ENCODE measurements around the gene CACYBP.
"Not testable (repeated sequence)": the region's sequence is repeated elsewhere in the genome, so short reads cannot be mapped to it uniquely, and the experiment has no call there.

Gene CACYBP

DNA sequence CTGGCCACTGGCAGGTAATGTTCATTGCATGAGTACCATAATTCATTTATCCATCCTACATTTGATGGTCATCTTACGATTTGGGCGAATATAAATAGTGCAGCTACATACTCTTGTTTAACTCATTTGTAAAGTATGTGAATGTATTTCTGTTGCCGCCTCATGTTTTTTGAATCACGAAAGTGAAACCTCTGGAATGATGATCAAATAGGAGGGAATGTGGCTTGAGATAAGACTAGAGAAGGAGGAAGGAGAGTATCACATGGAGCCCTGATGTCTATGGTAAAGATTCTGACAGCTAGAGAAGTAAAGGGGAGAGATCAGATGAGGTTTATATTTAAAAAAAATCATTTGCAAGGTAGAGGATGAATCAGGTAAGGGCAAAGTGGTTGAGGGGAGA, 15.5 kb downstream of the CACYBP start:
- DNase-seq, result peak; percentile 87

DNA sequence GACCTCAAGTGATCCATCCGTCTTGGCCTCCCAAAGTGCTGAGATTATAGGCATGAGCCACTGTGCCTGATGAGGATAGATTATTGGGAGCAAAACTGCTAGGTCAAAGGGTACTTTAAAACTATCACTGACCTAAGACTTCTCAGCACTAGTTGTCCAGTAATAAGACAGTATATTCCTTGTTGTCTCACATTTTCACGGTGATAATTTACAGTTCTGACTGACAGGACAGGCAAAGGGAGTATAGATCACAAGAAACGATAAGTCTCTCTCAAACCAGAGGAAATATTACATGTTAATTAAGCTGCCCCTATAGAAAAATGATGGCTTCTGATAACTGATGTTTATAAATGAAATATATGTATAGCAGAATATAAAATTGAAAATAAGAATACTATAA, 19.8 kb downstream of the CACYBP start:
- no peak for DNase-seq

DNA sequence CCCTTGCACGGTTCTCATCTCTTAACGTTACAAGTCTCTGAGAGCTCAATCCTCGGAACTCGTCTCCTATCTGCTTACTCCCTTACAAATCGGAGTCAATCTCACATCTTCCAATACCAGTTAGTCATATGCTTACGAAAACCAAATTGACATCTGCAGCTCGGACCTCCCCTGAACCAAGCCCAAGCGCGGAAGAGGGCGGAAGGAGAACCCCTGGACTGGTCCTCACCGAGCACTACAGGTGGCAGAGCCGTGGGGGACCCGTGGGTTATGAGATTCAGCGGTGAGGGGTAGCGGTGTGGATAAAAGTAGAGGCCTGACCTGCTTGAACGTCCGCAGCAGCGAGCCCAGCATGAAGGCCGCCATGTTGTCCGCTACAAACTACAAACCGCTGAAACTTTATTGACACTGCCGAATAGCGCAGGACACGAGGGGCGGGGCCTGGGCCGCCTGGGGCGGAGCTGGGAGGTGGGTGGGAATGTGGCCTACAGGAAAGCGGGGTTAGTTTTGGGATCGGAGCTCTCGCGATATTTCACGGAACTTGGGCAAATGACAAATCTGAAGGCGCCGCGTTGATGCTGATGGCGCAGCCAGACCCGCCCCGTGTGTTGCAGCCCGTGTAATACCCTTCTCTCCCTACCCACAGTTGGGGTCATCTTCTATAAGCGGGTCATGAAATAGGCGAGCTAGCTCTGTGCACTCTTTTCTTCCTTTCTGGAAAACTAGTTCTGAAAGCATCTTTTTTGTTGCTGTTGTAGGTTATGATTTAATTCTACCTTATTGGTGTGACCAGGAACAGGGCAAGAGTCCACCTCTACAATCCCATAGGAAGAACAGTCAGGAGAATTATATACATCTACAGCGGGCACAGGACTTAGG, 23.5 kb downstream of the CACYBP start, which contains the start of gene MRPS14:
MRPS14 (minus strand) TSS at position 383 of the 879 bp plus-strand sequence; CDS start at position 366, 17 bp downstream.
- DNase-seq, result peak; percentile 94

DNA sequence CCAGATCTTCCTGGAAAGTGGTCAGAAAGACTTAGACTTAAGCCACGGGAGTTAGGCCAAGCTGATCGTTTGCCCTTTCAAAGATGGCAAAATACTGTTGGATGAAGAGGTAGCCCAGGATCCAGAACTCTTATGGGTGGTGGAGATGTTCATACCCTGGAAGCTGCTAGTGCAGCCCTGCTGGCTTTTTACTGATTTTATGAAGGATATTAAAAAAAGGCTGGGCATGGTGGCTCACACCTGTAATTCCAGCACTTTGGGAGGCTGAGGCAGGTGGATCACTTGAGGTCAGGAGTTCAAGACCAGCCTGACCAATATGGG, 24.1 kb downstream of the CACYBP start:
- not testable (repeated sequence) for DNase-seq

DNA sequence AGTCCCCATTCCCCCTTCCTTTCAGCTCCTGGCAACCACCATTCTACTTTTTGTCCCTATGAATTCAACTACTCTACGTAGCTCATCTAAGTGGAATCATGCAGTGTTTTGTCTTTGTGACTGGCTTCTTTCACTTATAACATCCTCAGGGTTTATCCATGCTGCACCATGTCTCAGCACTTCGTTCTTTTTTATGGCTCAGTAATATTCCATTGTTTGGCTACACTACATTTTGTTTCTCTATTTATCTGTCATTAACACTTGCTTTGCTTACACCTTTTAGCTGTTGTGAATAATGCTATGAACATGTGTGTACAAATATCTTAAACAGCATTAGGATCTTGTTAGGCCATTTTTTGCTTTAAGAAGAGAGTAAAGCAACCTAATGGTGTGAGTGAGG, 25.0 kb downstream of the CACYBP start:
- no peak for DNase-seq

DNA sequence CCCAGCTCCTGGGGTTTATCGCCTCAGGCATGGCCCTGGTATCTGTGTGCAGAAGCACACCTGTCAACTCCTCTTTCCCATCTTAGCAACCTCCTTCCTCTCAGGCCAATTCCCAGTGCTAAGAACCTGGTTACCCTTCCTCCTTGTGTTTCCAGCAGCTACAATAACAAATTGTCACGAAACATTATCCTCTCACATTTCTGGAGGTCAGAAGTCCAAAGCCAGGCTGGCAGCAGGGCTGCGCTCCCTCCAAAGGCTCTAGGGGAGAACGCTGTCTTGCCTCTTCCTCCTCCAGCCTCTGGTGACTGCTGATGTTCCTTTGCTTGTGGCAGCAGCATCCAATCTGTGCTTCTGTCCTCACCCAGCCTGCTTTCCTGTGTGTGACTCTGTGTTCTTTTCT, 34.2 kb downstream of the CACYBP start:
- no peak for DNase-seq

DNA sequence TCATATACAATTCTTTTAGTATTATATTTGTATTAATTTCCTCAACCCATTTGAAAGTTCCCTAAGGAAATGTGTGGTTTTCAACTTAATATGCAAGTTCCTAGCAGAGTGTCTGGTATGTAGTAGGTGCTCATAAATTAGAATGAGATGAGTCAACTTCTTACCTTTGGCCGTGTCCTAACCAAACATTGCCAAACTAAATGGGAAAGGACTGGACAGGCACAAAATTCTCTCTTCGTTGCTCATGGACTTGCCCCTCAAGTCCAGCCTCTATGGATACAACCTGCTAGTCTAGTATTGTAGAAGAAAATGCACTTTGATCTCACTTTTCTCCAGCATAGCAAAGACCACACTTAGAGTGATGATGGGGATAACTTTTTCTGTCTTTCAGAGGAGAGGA, 35.0 kb downstream of the CACYBP start:
- no peak for DNase-seq

DNA sequence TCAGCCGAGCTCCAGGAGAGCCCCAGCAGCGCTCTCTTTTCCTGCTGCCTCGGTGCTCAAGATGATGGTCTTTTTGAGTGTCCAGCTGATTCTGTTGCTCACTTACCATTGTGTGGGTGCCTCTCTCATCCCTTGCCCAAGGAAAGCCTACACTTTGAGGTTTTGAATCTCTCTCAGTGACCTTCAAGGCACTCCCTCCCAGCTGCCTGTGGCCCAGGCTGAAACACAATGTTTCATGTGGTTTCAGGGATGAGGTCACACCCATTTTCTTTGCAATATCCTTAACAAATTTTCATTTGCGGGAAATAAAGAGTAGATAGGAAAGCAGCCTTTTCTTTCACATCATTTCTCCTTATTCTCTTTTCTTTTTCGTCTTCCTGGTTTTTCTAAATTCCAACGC, 36.1 kb downstream of the CACYBP start:
- DNase-seq, result no peak

DNA sequence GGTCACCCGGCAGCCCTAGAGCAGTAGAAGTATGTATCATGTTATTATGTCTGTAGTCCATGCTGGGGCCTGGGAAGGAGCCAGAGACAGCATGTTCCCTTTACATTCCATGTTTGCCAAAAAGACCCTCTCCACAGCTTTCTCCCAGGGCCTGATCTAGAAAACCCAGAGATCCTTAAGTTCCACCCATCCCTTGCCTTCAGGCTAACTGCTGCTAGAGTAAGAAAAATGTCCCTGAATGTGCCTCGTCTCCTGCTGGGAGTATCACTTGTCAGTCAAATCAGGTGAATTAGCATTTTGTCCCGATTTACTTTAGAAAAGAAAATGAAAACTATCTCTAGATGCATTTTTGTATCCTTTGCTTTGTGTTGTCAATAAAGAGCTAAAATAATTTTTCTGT, 36.7 kb downstream of the CACYBP start:
- no peak for DNase-seq

DNA sequence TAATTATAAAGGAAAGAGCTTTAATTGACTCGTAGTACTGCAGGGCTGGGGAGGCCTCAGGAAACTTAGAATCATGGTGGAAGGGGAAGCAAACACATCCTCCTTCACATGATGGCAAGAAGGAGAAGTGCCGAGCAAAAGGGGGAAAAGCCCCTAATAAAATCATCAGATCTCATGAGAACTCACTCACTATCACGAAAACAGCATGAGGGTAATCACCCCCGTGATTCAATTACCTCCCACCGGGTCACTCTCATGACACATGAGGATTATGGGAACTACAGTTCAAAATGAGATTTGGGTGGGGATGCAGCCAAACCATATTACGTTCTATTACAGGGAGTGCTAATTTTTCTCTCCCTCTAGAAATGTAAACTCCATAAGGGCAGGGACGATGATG, 37.7 kb downstream of the CACYBP start:
- DNase-seq, result no peak

DNA sequence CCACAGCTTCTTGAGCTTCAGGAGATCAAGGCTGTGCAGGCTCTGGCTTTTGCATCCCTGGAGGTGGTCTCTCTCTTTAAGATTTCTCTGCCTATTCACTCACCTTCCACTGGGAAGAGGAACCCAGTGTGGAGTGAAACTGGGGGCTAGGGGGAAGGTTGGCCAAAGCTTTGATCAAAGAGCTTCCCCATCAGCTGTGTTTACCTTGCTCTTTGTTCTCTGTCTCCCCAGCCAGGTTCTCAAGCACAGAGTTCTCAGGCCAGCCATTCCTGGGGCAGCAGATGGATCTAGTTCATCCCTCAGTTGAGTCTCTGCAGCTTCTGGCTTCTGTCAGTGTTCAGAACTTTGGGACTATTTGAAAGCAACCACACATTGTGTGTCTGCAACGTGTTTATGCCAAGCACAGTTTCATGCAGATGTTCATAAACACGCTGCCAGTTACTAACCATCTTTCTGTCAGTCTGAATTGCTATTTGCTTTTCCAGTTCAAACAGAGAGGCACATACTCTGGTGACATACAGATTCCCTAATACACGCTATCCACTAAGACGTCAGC, 40.7 kb downstream of the CACYBP start:
- DNase-seq, result no peak

DNA sequence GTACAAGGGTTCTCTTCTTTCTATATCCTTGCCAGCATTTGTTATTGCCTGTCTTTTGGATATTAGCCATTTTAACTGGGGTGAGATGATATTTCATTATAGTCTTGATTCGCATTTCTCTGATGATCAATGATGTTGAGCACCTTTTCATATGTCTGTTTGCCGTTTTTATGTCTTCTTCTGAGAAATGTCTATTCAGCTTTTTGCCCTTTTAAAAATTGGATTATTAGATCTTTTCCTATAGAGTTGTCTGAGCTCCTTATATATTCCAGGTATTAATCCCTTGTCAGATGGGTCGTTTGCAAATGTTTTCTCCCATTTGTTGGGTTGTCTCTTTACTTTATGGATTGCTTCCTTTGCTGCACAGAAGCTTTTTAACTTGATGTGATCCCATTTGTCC, 42.9 kb downstream of the CACYBP start:
- no peak for DNase-seq

DNA sequence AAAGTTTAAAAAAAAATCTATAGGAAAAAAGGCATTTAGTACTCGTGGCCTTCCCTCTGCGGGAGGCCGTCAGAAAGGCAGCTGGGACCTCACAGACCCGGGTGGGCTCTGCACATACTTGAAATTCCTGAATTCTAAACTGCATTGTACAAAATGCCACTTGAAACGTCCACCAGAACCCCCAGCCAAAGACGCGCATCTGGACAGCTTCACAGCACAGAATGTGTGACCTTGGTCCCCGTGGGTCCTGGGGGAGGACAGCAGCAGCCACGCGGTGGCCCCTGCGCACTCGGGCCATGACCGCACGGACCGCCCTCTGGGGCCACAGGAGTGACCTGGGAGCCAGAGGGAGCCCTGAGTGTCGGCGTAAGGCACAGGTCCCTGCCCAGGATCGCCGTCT, 44.1 kb downstream of the CACYBP start:
- DNase-seq, result no peak

DNA sequence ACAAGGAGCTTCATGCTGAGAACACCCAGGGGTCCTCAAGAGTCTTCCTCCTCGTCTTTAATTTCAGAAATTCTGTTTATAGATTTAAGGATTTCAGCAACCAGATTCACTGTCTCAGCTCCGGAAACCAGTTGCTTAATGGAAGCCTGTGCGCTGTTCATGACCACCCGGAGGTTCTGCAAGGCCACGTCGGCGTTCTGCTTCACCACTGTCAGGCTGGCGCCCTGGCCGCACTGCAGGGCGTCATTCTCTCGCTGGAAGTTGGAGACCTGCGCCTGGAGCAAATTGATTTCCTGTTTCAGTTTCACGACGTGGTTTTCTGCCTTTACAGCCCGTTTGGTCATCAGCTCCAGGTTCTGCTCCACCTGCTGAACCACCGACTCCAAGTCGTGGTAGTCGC, 44.8 kb downstream of the CACYBP start:
- not testable (repeated sequence) for DNase-seq

DNA sequence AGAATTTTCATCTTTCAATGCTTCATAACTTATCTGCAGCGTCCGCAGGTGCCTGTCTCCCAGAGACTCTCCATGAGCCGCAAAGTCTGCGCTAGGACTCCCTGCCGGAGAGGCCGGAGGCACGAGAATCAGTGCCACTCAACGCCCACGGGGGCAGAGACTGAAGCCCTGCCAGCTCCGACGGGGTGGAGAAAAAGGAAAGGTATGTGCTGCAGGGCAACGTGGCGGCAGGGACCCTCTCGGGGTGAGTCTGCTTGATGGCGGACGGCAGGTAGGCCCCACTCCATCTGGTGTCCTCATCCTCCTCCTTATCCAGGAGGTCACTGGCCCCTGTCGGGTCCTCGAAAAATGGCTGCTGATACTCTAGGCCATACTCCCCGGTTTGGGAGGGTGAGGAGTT, 45.4 kb downstream of the CACYBP start:
- DNase-seq, result no peak

DNA sequence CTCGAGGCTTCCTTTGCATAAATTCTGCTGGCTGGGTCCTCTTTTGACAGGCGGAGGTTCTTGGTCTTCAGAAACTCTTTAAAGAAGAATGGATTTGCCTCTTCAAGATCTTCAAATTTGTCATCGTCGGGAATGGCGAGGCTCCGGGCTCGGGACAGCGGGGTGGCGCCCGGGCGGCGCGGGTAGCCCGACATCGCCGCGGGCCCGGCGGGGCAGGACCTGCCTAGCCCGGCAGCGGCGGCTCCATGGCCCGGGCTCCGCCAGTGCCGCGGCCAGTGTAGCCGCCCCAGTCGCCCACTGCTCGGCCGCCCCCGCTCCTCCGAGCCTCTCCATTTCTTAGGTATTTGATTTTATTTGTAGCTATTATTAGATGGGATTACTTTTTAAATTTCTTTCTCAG, 45.8 kb downstream of the CACYBP start:
- DNase-seq, result no peak

DNA sequence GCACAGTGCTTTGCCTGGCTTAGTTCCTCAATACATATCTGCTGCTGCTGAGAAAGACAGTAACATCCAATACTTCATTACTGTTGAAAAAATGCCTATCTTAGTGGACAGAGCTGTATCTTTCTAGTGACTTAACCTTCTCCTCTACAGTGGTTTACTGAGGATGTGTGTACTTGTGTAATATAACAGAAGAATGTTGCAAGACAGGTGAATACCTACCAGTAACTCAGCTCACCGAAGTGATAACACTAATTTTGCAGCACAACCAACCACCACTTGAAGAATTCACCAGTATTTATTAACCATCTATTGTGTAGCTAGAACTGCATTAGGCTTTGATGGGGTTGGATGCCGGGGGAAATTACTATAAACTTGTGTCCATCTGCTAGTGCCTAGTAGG, 51.2 kb downstream of the CACYBP start:
- no peak for DNase-seq

DNA sequence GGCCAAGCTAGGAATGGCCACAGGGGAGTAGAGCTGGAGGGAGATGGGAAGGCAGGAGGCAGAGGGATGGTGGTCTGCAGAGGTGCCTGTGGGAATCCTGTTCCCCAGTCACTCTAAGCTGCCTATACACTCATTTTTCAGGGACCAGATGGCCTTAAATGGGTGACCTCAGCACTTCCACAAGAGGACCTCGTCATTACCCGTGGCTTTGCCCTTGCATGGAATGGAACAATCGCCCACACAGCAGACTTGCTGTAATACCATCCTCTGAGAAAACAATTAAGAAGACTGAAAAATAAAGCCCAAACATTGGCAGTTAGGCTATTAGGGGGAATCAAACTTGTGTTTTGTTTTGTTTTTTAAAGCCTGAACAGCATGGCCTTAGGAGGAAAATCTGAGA, 55.0 kb downstream of the CACYBP start:
- DNase-seq, result no peak

Measured in NCI-H226 (cell line).